IPS-20b (cell line): ENCODE results near the gene INPP5A.

Experiments used
- H3K27ac ChIP-seq: one replicate; pipeline ENCODE4 v1.5.1; 2013; ENCODE audit warnings: low read length
- H3K27me3 ChIP-seq: 2 replicates; pipeline ENCODE4 v1.6.1; 2013; ENCODE audit warnings: mild to moderate bottlenecking, low read length, inconsistent platforms; ENCODE audit not compliant: insufficient read depth
- H3K36me3 ChIP-seq: 2 replicates; pipeline ENCODE4 v1.6.1; 2013; ENCODE audit warnings: low read depth, mild to moderate bottlenecking, inconsistent platforms, low read length, moderate library complexity; ENCODE audit not compliant: insufficient read depth
- H3K4me1 ChIP-seq: 2 replicates; pipeline ENCODE4 v1.6.1; 2013; ENCODE audit warnings: mild to moderate bottlenecking, control low read depth, inconsistent platforms, low read length, moderate library complexity; ENCODE audit not compliant: insufficient read depth
- H3K4me3 ChIP-seq: 2 replicates; pipeline ENCODE4 v1.5.1; 2013; ENCODE audit warnings: mild to moderate bottlenecking, low read length, inconsistent platforms
- H3K9ac ChIP-seq: 2 replicates; pipeline ENCODE4 v1.6.1; 2013; ENCODE audit warnings: low read depth, mild to moderate bottlenecking, inconsistent platforms, low read length, moderate library complexity
- H3K9me3 ChIP-seq: 2 replicates; pipeline ENCODE4 v1.6.1; 2013; ENCODE audit warnings: mild to moderate bottlenecking, low read depth, low read length, inconsistent platforms; ENCODE audit not compliant: insufficient read depth

The INPP5A gene

DNA sequence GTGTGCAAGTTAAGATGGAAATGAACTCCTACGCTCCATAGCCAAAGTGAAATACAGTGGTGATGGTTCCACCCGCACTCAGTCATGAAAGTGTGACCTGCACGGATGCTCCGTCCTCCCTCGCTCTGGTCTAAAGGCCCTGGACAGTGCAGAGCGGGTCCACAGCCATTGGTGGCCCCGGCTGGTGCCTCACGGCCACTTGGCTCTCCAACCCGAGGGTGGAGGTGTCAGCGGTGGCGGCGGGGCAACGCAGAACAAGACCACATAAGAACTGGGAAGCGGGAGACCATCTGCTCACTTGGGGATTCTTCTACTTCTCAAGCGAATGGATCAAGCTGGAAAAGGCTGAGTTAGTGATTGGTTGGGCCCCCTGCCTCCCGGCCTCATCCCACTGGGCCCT lies 187.6 kb downstream of the INPP5A start:
- H3K4me1 ChIP-seq: no peaks in the 10 kb centered on the region
- no peak overlapping the region for H3K27ac ChIP-seq
- no peak overlapping the region for H3K4me3 ChIP-seq
- H3K9me3 ChIP-seq: no peaks in the 10 kb centered on the region
- H3K27me3 ChIP-seq: no peaks in the 10 kb centered on the region; the same call in 1 of the 2 replicates
- H3K9ac ChIP-seq: no peak overlapping the region
- no peaks in the 10 kb centered on the region for H3K36me3 ChIP-seq

DNA sequence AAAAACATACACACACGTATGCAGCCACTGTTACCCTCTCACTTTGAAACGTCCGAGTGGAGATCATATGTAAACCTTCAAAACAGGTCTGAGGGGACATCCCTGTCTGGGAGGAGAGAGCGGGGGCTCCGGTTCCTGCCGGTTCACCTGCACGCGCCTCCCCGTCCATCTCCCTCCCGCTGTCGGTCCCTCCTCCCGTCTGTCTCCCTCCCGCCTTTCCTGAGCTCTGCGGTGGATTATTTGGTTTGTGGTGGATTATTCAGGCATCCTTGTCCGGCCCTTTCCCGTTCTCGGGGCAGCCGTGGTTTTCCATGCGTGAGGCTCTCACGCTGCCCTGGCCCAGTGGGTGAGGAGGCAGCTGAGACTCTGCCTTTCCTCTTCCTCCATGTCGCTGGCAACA lies 188.6 kb downstream of the INPP5A start:
- Histone ChIP-seq H3K36me3 (no peaks in the 10 kb centered on the region), H3K27me3 (no peaks in the 10 kb centered on the region; the same call in 1 of the 2 replicates), H3K9ac (no peak overlapping the region), H3K4me1 (no peaks in the 10 kb centered on the region), H3K27ac (no peak overlapping the region), H3K9me3 (no peaks in the 10 kb centered on the region), H3K4me3 (no peak overlapping the region)

DNA sequence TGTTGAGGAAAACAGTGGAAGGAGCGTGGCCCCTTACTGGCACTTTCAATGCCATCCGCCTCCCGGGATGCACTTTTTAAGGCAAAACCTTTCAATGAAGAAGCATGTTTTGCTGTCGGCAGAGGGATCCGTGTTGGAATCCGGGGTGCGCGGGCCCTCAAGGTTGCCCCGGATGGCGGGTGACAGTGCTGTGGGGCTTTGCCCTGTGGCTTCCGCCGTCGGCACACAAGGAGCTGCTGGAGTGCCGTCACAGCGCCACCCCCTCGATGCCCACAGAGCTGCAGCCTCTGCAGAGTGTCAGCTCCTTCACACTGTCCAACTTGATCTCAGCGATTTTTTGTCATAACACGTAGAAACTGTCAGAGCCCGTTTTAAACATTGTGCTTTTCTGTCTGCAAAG lies 189.4 kb downstream of the INPP5A start:
- H3K27me3 ChIP-seq: no peaks in the 10 kb centered on the region; the same call in 1 of the 2 replicates
- H3K4me3 ChIP-seq: no peak overlapping the region
- no peaks in the 10 kb centered on the region for H3K9me3 ChIP-seq
- no peak overlapping the region for H3K9ac ChIP-seq
- H3K36me3 ChIP-seq: no peaks in the 10 kb centered on the region
- no peak overlapping the region for H3K27ac ChIP-seq
- no peaks in the 10 kb centered on the region for H3K4me1 ChIP-seq

DNA sequence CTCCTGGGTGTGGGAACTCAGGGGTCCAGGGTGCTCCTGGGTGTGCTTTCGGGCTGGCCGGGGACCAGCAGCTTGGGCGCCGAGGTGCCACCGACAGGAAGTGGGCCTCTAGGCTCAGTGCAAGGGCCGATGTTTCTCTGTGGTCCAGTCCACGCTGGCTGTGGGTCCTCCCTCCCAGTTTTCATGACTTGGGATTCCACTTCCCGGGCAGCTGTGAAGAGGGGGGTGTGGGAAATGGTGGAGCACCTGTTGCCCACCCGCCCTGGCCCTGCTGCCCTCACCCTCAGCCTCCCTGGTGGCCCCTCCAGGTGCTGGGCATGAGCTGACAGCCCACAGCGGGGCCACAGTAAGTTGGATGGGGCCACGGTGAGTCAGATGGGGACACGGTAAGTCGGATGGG lies 189.8 kb downstream of the INPP5A start:
- H3K9me3 ChIP-seq: no peaks in the 10 kb centered on the region
- H3K36me3 ChIP-seq: no peaks in the 10 kb centered on the region
- no peak overlapping the region for H3K4me3 ChIP-seq
- no peak overlapping the region for H3K27ac ChIP-seq
- no peaks in the 10 kb centered on the region; the same call in 1 of the 2 replicates for H3K27me3 ChIP-seq
- no peak overlapping the region for H3K9ac ChIP-seq
- H3K4me1 ChIP-seq: no peaks in the 10 kb centered on the region

DNA sequence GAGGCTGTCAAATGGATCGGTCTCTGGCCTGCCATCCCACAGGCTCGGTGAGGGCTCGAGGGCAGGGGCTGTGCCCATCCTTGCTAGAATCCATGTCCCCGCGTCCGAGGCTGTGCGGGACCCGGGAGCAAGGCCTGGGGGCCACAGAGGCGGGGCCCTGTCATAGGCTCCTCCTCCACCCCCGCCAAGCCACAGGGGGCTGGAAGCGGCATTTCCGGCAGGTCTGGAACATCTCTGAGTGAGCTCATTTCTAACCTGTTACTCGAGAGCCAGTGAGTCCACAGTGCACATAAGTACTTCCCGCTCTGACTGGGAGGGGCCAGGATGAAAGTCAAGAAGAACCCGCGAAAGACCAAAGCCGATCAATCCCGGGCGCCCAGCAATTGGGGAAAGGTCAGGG lies 190.7 kb downstream of the INPP5A start:
- no peaks in the 10 kb centered on the region; the same call in 1 of the 2 replicates for H3K27me3 ChIP-seq
- H3K36me3 ChIP-seq: no peaks in the 10 kb centered on the region
- H3K4me1 ChIP-seq: no peaks in the 10 kb centered on the region
- H3K27ac ChIP-seq: no peak overlapping the region
- H3K4me3 ChIP-seq: no peak overlapping the region
- no peak overlapping the region for H3K9ac ChIP-seq
- H3K9me3 ChIP-seq: no peaks in the 10 kb centered on the region

DNA sequence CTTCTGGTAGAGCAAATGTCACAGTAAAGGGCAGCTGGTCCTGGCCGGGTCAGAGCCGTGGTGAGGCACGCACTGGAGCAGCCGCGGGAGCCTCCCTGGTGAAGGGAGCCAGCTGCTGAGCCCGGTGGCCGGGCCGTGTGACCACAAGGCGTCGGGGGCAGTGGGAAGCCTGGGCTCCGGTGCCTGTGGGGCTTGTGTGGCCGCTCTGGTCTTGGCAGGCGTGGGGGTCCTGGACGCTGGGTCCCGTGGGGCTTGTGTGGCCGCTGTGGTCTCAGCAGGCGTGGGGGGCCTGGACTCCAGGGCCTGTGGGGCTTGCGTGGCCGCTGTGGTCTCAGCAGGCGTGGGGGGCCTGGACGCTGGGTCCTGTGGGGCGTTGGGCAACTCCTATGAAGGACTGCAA lies 191.2 kb downstream of the INPP5A start:
- no peak overlapping the region for H3K4me3 ChIP-seq
- no peaks in the 10 kb centered on the region for H3K36me3 ChIP-seq
- no peak overlapping the region for H3K27ac ChIP-seq
- H3K27me3 ChIP-seq: no peaks in the 10 kb centered on the region; the same call in 1 of the 2 replicates
- H3K9me3 ChIP-seq: no peaks in the 10 kb centered on the region
- no peak overlapping the region for H3K9ac ChIP-seq
- no peaks in the 10 kb centered on the region for H3K4me1 ChIP-seq

DNA sequence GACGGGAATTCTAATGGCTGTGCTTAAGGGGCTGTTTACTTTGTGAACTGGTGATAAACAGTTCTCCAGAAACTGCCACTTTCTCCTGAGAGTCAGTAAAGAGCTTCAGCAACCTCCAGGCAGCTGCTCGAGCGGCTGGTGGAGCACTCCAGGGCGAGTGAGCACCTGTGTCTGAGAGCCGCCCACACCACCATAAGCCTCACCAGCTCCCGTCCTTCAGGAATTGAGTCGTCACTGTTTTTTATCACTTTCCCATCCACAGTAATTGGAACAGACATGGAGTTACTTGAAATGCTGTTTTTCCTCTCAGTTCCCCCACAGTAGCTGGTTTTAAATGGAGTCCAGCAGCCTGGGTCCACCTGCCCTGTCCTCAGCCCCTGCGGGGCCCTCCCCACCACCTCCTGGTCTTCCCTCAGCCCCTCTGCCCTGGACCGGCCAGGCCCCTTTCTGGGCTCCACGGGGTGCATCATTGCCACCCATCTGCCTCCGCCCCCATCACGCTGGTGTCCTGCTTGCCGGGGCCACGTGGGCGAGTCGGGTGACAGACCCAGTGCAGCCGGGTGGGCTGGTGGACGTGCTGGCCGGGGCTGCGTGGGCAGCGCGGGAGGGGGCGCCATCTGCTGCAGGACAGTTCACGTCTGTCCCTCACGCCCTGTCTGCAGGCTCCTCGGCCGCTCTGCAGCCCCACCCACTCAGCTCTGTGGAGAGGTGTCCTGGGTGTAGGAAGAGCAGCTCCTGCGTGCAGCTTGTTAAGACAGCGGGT lies 192.4 kb downstream of the INPP5A start:
- no peak overlapping the region for H3K9ac ChIP-seq
- H3K27me3 ChIP-seq: no peaks in the 10 kb centered on the region; the same call in 1 of the 2 replicates
- H3K4me3 ChIP-seq: no peak overlapping the region
- no peaks in the 10 kb centered on the region for H3K36me3 ChIP-seq
- no peaks in the 10 kb centered on the region for H3K4me1 ChIP-seq
- H3K27ac ChIP-seq: no peak overlapping the region
- H3K9me3 ChIP-seq: no peaks in the 10 kb centered on the region

DNA sequence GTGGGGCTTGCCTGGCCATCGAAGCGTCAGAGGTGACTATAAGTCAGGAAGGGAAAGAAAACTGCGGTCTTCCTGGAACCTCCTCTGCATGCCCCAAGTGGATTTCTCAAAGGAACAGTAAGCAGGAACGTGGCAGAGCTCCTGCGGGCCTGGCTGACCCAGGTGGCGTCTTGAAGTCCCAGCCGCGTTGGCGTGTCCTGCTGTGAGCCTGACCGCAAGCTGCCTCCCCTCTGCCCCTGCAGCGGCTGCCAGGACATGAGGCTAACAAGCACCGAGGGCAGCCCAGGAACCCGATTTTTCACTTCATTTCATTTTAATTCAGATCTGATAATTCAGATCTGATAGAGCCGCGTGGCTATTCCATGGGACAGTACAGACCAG lies 193.0 kb downstream of the INPP5A start:
- Histone ChIP-seq H3K36me3 (no peaks in the 10 kb centered on the region), H3K27ac (no peak overlapping the region), H3K9ac (no peak overlapping the region), H3K27me3 (no peaks in the 10 kb centered on the region; the same call in 1 of the 2 replicates), H3K4me1 (no peaks in the 10 kb centered on the region), H3K4me3 (no peak overlapping the region), H3K9me3 (no peaks in the 10 kb centered on the region)

DNA sequence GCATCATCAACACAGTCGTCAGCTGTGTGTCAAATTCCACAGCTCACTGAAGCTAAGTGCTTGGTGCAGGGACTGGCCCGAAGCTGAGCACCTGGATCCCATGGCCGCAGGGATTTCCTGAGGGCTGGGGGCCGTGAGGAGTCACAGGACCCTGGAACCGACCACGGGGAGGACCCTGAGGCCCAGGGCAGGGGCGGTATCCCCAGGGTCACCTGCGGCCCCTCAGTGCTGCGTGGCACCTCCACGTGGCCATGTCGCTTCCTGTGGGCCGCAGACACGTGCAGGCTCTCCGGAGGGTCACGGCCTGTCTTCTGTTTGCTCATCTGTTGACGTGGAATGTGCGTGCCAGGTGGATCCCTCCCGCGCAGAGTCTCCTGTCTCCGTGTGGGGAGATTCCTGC lies 194.9 kb downstream of the INPP5A start:
- H3K4me1 ChIP-seq: no peaks in the 10 kb centered on the region
- H3K9me3 ChIP-seq: no peaks in the 10 kb centered on the region
- H3K4me3 ChIP-seq: no peak overlapping the region
- H3K36me3 ChIP-seq: no peaks in the 10 kb centered on the region
- H3K27ac ChIP-seq: no peak overlapping the region
- no peaks in the 10 kb centered on the region; the same call in 1 of the 2 replicates for H3K27me3 ChIP-seq
- no peak overlapping the region for H3K9ac ChIP-seq

DNA sequence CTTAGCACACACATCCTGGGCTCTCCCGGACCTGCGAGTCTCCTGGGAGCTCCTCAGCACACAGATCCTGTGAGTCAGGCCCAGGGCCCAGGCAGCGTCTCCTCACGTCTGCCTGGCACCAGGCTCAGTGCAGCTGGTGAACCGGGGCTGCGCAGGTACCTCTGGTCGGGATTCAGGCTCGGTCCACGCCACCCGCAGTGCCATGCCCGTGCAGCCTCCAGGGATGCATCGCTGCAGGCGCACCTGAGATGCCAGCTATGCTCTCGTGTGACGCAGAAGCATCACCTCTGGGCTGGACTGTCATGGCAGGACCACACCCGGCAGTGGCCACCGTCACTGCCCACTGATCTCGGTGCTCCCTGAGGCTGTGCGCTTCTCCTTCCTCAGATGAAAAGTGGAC lies 196.3 kb downstream of the INPP5A start:
- H3K4me3 ChIP-seq: no peak overlapping the region
- H3K36me3 ChIP-seq: no peaks in the 10 kb centered on the region
- no peaks in the 10 kb centered on the region for H3K9me3 ChIP-seq
- no peaks in the 10 kb centered on the region; the same call in 1 of the 2 replicates for H3K27me3 ChIP-seq
- H3K9ac ChIP-seq: no peak overlapping the region
- no peaks in the 10 kb centered on the region for H3K4me1 ChIP-seq
- H3K27ac ChIP-seq: no peak overlapping the region

DNA sequence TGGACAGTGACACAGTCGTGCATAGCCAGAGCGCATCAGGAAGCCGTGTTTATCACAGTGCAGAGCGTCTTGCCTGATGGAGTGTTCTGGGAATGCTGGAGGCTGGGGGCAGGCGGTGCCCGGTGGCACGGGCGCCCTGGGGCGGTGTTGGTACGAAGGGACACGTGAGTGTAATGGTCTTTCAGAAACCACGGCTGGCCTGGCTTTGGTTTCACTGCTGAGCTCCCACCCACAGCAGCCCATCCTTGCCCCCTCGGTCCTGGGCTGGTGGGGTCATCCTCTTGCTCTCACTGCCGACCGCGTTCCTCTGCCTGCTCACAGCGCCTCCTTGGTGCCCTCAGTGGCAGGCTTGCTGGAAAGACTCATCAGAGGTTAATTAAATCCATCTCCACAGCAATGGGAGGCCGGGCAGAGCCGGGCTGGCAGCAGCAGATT lies 197.8 kb downstream of the INPP5A start:
- no peaks in the 10 kb centered on the region for H3K36me3 ChIP-seq
- no peak overlapping the region for H3K9ac ChIP-seq
- peaks cover 12% of the 10 kb centered on the region; the same call in 1 of the 2 replicates for H3K27me3 ChIP-seq
- H3K4me3 ChIP-seq: no peak overlapping the region
- H3K27ac ChIP-seq: no peak overlapping the region
- no peaks in the 10 kb centered on the region for H3K9me3 ChIP-seq
- H3K4me1 ChIP-seq: no peaks in the 10 kb centered on the region

DNA sequence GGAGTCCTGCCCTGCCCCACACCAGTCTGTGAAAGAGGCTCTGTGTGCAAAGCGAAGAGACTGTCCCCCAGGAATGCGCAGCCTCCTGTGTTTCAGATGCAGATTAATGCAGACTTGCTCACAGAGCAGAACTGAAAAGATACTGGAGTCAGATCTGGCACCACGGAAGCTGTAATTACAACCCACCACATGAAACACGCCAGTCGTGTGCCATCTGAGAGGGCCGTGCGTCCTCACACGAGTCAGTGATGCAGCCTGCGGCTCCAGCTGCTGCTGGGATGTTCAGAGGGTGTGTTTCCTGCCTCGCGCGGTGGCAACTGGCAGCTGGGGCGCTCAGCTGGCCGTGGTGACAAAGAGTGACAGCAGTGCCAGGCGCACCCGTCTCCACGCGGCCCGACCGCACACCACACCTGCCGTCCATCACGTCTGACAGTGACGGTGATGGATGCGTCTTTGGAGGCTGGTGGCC lies 198.4 kb downstream of the INPP5A start:
- Histone ChIP-seq H3K4me3 (no peak overlapping the region), H3K9ac (no peak overlapping the region), H3K27ac (no peak overlapping the region), H3K9me3 (no peaks in the 10 kb centered on the region), H3K4me1 (no peaks in the 10 kb centered on the region), H3K27me3 (peaks cover 18% of the 10 kb centered on the region; the same call in 1 of the 2 replicates), H3K36me3 (no peaks in the 10 kb centered on the region)
